Fibroblast of skin of right biceps (primary cell): Measurements from ENCODE around the gene TMEM53.

Experiments
- DNase-seq: peaks from one replicate; pipeline ENCODE4 v3.0.0-alpha.2; 2013

TMEM53 gene

GRCh38 chr1:44645476-44646244 lies 28.6 kb downstream of the TMEM53 start:
- DNase-seq: no peak

- no peak for DNase-seq
Observed at GRCh38 chr1:44644806-44645205, 29.5 kb downstream of the TMEM53 start.

- no peak for DNase-seq
Observed at GRCh38 chr1:44643721-44644334, 30.5 kb downstream of the TMEM53 start.

GRCh38 chr1:44642925-44643324 lies 31.4 kb downstream of the TMEM53 start:
- DNase-seq: no peak

- no peak for DNase-seq
Observed at GRCh38 chr1:44642255-44642654, 32.0 kb downstream of the TMEM53 start.

GRCh38 chr1:44641126-44642102 lies 32.9 kb downstream of the TMEM53 start:
- DNase-seq: no peak

GRCh38 chr1:44640200-44640853 lies 34.0 kb downstream of the TMEM53 start:
- no peak for DNase-seq

GRCh38 chr1:44637702-44638411 lies 36.4 kb downstream of the TMEM53 start:
- DNase-seq: no peak

- DNase-seq: no peak
Observed at GRCh38 chr1:44636688-44637598, 37.3 kb downstream of the TMEM53 start.

- DNase-seq: no peak
Observed at GRCh38 chr1:44636083-44636687, 38.1 kb downstream of the TMEM53 start.

GRCh38 chr1:44635439-44635838 lies 38.8 kb downstream of the TMEM53 start:
- no peak for DNase-seq

- no peak for DNase-seq
Observed at GRCh38 chr1:44634606-44635189, 39.6 kb downstream of the TMEM53 start.

- no peak for DNase-seq
Observed at GRCh38 chr1:44632598-44632997, 41.7 kb downstream of the TMEM53 start.

- DNase-seq: peak; percentile 89
Observed at GRCh38 chr1:44631647-44632539, 42.4 kb downstream of the TMEM53 start.

- no peak for DNase-seq
Observed at GRCh38 chr1:44631333-44631646, 43.0 kb downstream of the TMEM53 start.

- peak; percentile 69 for DNase-seq
Observed at GRCh38 chr1:44630116-44630515, 44.2 kb downstream of the TMEM53 start.

GRCh38 chr1:44628962-44629756 lies 45.1 kb downstream of the TMEM53 start:
- DNase-seq: peak; percentile 93

GRCh38 chr1:44625348-44625747 lies 48.9 kb downstream of the TMEM53 start:
- DNase-seq: no peak
